Activated CD4-positive, CD25-positive, alpha-beta regulatory T cell treated with anti-CD3 and anti-CD28 coated beads, Interleukin-2, amount 50 U/mL, for 16 hours (primary cell): Measurements from ENCODE around the gene BCL2L12.
"Not testable (repeated sequence)": the region's sequence is repeated elsewhere in the genome, so short reads cannot be mapped to it uniquely, and the experiment has no call there.

Experiments used
- DNase-seq: peaks from one replicate; pipeline ENCODE4 v3.0.0-alpha.2; 2020; ENCODE audit warnings: low read depth, low spot score

The BCL2L12 gene

GRCh38 chr19:49665351-49666119 lies at the start of gene BCL2L12, which contains the start of gene IRF3:
BCL2L12 (plus strand) TSS chr19:49665933; CDS start chr19:49666693, 760 bp downstream.
IRF3 (minus strand) TSS chr19:49665857; CDS start chr19:49664838, 1,019 bp downstream.
- peak; percentile 98 for DNase-seq

GRCh38 chr19:49616532-49616931 lies 49.2 kb upstream of the BCL2L12 start:
- DNase-seq: no peak

GRCh38 chr19:49616945-49617344 lies 48.8 kb upstream of the BCL2L12 start:
- no peak for DNase-seq

- DNase-seq: not testable (repeated sequence)
Measured at GRCh38 chr19:49617860-49618259, 47.9 kb upstream of the BCL2L12 start.

- DNase-seq: no peak
Measured at GRCh38 chr19:49624967-49625910, 40.5 kb upstream of the BCL2L12 start.

GRCh38 chr19:49626226-49626625 lies 39.5 kb upstream of the BCL2L12 start:
- no peak for DNase-seq

GRCh38 chr19:49629659-49630058 lies 36.1 kb upstream of the BCL2L12 start:
- no peak for DNase-seq

GRCh38 chr19:49631014-49631588 lies 34.6 kb upstream of the BCL2L12 start:
- DNase-seq: no peak

- no peak for DNase-seq
Measured at GRCh38 chr19:49631610-49632192, 34.0 kb upstream of the BCL2L12 start.

- DNase-seq: no peak
Measured at GRCh38 chr19:49632576-49632975, 33.2 kb upstream of the BCL2L12 start.

GRCh38 chr19:49633273-49633672 lies 32.5 kb upstream of the BCL2L12 start:
- DNase-seq: not testable (repeated sequence)

GRCh38 chr19:49635530-49636232 lies 30.1 kb upstream of the BCL2L12 start:
- DNase-seq: no peak

GRCh38 chr19:49636233-49636932 lies 29.4 kb upstream of the BCL2L12 start:
- no peak for DNase-seq

GRCh38 chr19:49637821-49638738 lies 27.7 kb upstream of the BCL2L12 start:
- DNase-seq: no peak

- DNase-seq: no peak
Measured at GRCh38 chr19:49639401-49640112, 26.2 kb upstream of the BCL2L12 start.

GRCh38 chr19:49640113-49640898 lies 25.4 kb upstream of the BCL2L12 start, which contains the start of gene RRAS:
RRAS (minus strand) TSS chr19:49640143; CDS start chr19:49640098, 45 bp downstream.
- peak; percentile 100 for DNase-seq

GRCh38 chr19:49641688-49642491 lies 23.8 kb upstream of the BCL2L12 start, which contains the start of gene SCAF1:
SCAF1 (plus strand) TSS chr19:49642209; CDS start chr19:49645027, 2,818 bp downstream.
- peak; percentile 99 for DNase-seq
